Suprapubic skin (tissue), 3 donors: ENCODE data around the gene TCF20.

ENCODE experiments used
- CTCF ChIP-seq, 2 donors: fragments of 200-600 bp in 1 of 2; fragments of 450-650 bp in 1 of 2; sonication (generic) in 1 of 2; IDR thresholded peaks; one replicate each; pipeline ENCODE4 v1.5.1; 2016 to 2019; ENCODE audit warnings: antibody characterized with exemption in 2 of 2, mild to moderate bottlenecking in 1 of 2, moderate library complexity in 1 of 2
- EP300 ChIP-seq: sonication (generic); formaldehyde crosslinking; IDR thresholded peaks from one replicate; pipeline ENCODE4 v1.6.1; 2017; ENCODE audit warnings: antibody characterized with exemption

GRCh38 chr22:42270510-42271190 lies at the start of gene TCF20:
- TF ChIP-seq CTCF (IDR thresholded peaks at IDR 0.05) (no peak), EP300 (no peak)
